Ureter (tissue), 1 donor: ENCODE measurements around the gene MACF1. TPM values are rescaled to one million over a fixed set of nuclear protein-coding genes. Genes with fewer than 3 reads are reported as not detected.

ENCODE experiments used
- total RNA-seq: library from RNA; stranded (reverse); gene quantifications from one replicate; pipeline ENCODE4 v1.2.4, GENCODE V29; 2023
- donor health status: DM: yes; HTN: yes; CAD: no.

The MACF1 gene
- total RNA-seq, 1 donor from 2014 or later: 353 TPM

Other genes starting within 250 kb of the MACF1 start
- 49.6 TPM for gene AKIRIN1, start 213.4 kb upstream of the MACF1 start, total RNA-seq
- gene NDUFS5, start 178.3 kb upstream of the MACF1 start, total RNA-seq: 160 TPM